Neural cell (in vitro differentiated cells): ENCODE results near the gene STC2. TPM values are rescaled to one million over a fixed set of nuclear protein-coding genes. Genes with fewer than 3 reads are reported as not detected.

Experiments
- H2AFZ ChIP-seq: fragments of 200-600, 300-800 bp; sonication (generic), shearing (Covaris generic); 2 replicates; pipeline ENCODE4 v1.6.0; 2014; ENCODE audit warnings: low read depth, mild to moderate bottlenecking, antibody characterized with exemption, low read length, moderate library complexity
- H3F3A ChIP-seq: fragments of 200-600 bp; shearing (Covaris generic); 2 replicates; pipeline ENCODE4 v1.6.1; 2016; ENCODE audit warnings: mild to moderate bottlenecking, moderate library complexity, mixed read lengths, antibody characterized with exemption, low read length; ENCODE audit not compliant: insufficient read depth, poor library complexity, severe bottlenecking
- H3K27ac ChIP-seq: fragments of 200-600, 300-800 bp; sonication (generic), shearing (Covaris generic); 2 replicates; pipeline ENCODE4 v1.5.1; 2014; ENCODE audit warnings: mild to moderate bottlenecking, low read length, moderate library complexity
- H3K27me3 ChIP-seq: fragments of 300-800, 200-600 bp; sonication (generic), shearing (Covaris generic); 2 replicates; pipeline ENCODE4 v1.6.0; 2014; ENCODE audit warnings: mild to moderate bottlenecking, low read depth, low read length, moderate library complexity; ENCODE audit not compliant: insufficient read depth
- H3K36me3 ChIP-seq: fragments of 300-800, 200-600 bp; sonication (generic), shearing (Covaris generic); 2 replicates; pipeline ENCODE4 v1.5.1; 2014; ENCODE audit warnings: mild to moderate bottlenecking, antibody characterized with exemption, low read length, moderate library complexity; ENCODE audit not compliant: insufficient read depth
- H3K4me2 ChIP-seq: fragments of 300-800, 200-600 bp; sonication (generic), shearing (Covaris generic); 2 replicates; pipeline ENCODE4 v1.6.0; 2014; ENCODE audit warnings: mild to moderate bottlenecking, low read length
- H3K4me3 ChIP-seq: fragments of 300-800, 200-600 bp; sonication (generic), shearing (Covaris generic); 2 replicates; pipeline ENCODE4 v1.5.1; 2014; ENCODE audit warnings: mild to moderate bottlenecking, low read length, moderate library complexity
- H3K79me2 ChIP-seq: fragments of 200-600 bp; shearing (Covaris generic); replicated peaks from 2 replicates; pipeline ENCODE4 v1.6.0; 2014; ENCODE audit warnings: mild to moderate bottlenecking, low read length, moderate library complexity; ENCODE audit not compliant: insufficient read depth
- H3K9ac ChIP-seq: fragments of 300-800, 200-600 bp; sonication (generic), shearing (Covaris generic); 2 replicates; pipeline ENCODE4 v1.6.1; 2016; ENCODE audit warnings: mild to moderate bottlenecking, low read length, mixed read lengths
- H3K9me2 ChIP-seq: fragments of 200-600 bp; shearing (Covaris generic); 2 replicates; pipeline ENCODE4 v1.6.1; 2016; ENCODE audit warnings: mild to moderate bottlenecking, low read length, mixed read lengths; ENCODE audit not compliant: insufficient read depth
- H3K9me3 ChIP-seq: fragments of 200-600, 300-800 bp; sonication (generic), shearing (Covaris generic); 2 replicates; pipeline ENCODE4 v1.6.1; 2016; ENCODE audit warnings: mild to moderate bottlenecking, mixed run types, low read length, moderate library complexity, mixed read lengths
- H4K20me1 ChIP-seq: fragments of 200-600 bp; shearing (Covaris generic); 2 replicates; pipeline ENCODE4 v1.6.1; 2016; ENCODE audit warnings: mild to moderate bottlenecking, mixed run types; ENCODE audit not compliant: insufficient read depth
- EP300 ChIP-seq: fragments of 450-650 bp; conservative IDR thresholded peaks from 2 replicates; pipeline ENCODE4 v1.6.1; 2014; ENCODE audit warnings: antibody characterized with exemption, mild to moderate bottlenecking, moderate library complexity; ENCODE audit not compliant: poor library complexity, severe bottlenecking
- EZH2 ChIP-seq: fragments of 200-600, 300-800 bp; shearing (Covaris generic), sonication (generic); IDR thresholded peaks from 2 replicates; pipeline ENCODE4 v1.6.1; 2014; ENCODE audit warnings: antibody characterized with exemption, low read length, borderline replicate concordance, mild to moderate bottlenecking; ENCODE audit not compliant: insufficient read depth, poor library complexity, severe bottlenecking
- MXI1 ChIP-seq: fragments of 450-650 bp; conservative IDR thresholded peaks from 2 replicates; pipeline ENCODE4 v1.6.1; 2014; ENCODE audit warnings: antibody characterized with exemption, mild to moderate bottlenecking; ENCODE audit not compliant: poor library complexity, severe bottlenecking
- POLR2AphosphoS5 ChIP-seq: IDR thresholded peaks from 2 replicates; pipeline ENCODE4 v1.6.1; 2012
- RAD21 ChIP-seq: fragments of 450-650 bp; conservative IDR thresholded peaks from 2 replicates; pipeline ENCODE4 v1.6.1; 2014; ENCODE audit warnings: antibody characterized with exemption, mild to moderate bottlenecking, moderate library complexity
- SMC3 ChIP-seq: fragments of 450-650 bp; conservative IDR thresholded peaks from 2 replicates; pipeline ENCODE4 v1.6.1; 2014; ENCODE audit warnings: antibody characterized with exemption, mild to moderate bottlenecking, moderate library complexity; ENCODE audit not compliant: poor library complexity
- TAF1 ChIP-seq: IDR thresholded peaks from 2 replicates; pipeline ENCODE4 v1.6.1; 2012; ENCODE audit warnings: low read depth
- polyA plus RNA-seq: library from polyadenylated mRNA; depleted of rRNA; stranded (reverse); fragments of >200 nt; gene quantifications from 2 replicates; pipeline ENCODE4 v1.2.3, GENCODE V29; 2014
- TF ChIP-seq, protein P1 (sequence below): IDR thresholded peaks from 2 replicates; pipeline ENCODE4 v1.6.1; 2012; ENCODE audit warnings: borderline replicate concordance
- TF ChIP-seq, protein P2 (sequence below): fragments of 450-650 bp; IDR thresholded peaks from 2 replicates; pipeline ENCODE4 v1.5.1; 2014; ENCODE audit warnings: antibody characterized with exemption, mild to moderate bottlenecking, moderate library complexity; ENCODE audit not compliant: poor library complexity, severe bottlenecking

The STC2 gene
- polyA plus RNA-seq, 1 donor from 2014 or later: 0.09 TPM

DNA sequence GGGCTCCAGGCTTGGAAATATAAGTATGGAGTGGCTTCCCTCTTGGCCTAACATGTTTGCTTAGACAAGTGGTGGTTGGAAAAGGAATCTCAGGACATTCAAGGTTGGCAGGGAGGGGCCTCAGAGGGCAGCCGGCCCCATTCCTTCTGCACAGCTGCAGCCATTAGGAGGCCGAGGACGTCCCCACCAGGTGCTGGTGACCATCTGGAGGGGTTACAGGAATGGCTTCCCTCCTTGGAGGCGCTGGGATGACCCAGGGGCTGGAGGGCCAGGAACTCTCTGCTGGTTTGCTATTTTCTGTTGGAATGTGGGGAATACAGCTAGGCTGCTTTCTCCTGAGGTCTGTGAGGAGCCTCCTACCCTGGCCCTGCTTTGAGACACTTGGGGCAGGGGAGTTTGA is 18.5 kb downstream of the STC2 start:
- no peaks in the 10 kb centered on the region for H3K9me2 ChIP-seq
- no peak overlapping the region for H2AFZ ChIP-seq
- no peak overlapping the region for H3K4me3 ChIP-seq
- no peak overlapping the region for H3K9ac ChIP-seq
- H3K36me3 ChIP-seq: no peaks in the 10 kb centered on the region
- no peaks in the 10 kb centered on the region for H3K9me3 ChIP-seq
- H3K27ac ChIP-seq: no peak overlapping the region
- no peaks in the 10 kb centered on the region for H3K27me3 ChIP-seq
- no peaks in the 10 kb centered on the region for H3K79me2 ChIP-seq
- no peaks in the 10 kb centered on the region for H3F3A ChIP-seq
- no peaks in the 10 kb centered on the region for H4K20me1 ChIP-seq
- TF ChIP-seq, protein P1, sequence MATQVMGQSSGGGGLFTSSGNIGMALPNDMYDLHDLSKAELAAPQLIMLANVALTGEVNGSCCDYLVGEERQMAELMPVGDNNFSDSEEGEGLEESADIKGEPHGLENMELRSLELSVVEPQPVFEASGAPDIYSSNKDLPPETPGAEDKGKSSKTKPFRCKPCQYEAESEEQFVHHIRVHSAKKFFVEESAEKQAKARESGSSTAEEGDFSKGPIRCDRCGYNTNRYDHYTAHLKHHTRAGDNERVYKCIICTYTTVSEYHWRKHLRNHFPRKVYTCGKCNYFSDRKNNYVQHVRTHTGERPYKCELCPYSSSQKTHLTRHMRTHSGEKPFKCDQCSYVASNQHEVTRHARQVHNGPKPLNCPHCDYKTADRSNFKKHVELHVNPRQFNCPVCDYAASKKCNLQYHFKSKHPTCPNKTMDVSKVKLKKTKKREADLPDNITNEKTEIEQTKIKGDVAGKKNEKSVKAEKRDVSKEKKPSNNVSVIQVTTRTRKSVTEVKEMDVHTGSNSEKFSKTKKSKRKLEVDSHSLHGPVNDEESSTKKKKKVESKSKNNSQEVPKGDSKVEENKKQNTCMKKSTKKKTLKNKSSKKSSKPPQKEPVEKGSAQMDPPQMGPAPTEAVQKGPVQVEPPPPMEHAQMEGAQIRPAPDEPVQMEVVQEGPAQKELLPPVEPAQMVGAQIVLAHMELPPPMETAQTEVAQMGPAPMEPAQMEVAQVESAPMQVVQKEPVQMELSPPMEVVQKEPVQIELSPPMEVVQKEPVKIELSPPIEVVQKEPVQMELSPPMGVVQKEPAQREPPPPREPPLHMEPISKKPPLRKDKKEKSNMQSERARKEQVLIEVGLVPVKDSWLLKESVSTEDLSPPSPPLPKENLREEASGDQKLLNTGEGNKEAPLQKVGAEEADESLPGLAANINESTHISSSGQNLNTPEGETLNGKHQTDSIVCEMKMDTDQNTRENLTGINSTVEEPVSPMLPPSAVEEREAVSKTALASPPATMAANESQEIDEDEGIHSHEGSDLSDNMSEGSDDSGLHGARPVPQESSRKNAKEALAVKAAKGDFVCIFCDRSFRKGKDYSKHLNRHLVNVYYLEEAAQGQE: no peak
- TF ChIP-seq, protein P2, sequence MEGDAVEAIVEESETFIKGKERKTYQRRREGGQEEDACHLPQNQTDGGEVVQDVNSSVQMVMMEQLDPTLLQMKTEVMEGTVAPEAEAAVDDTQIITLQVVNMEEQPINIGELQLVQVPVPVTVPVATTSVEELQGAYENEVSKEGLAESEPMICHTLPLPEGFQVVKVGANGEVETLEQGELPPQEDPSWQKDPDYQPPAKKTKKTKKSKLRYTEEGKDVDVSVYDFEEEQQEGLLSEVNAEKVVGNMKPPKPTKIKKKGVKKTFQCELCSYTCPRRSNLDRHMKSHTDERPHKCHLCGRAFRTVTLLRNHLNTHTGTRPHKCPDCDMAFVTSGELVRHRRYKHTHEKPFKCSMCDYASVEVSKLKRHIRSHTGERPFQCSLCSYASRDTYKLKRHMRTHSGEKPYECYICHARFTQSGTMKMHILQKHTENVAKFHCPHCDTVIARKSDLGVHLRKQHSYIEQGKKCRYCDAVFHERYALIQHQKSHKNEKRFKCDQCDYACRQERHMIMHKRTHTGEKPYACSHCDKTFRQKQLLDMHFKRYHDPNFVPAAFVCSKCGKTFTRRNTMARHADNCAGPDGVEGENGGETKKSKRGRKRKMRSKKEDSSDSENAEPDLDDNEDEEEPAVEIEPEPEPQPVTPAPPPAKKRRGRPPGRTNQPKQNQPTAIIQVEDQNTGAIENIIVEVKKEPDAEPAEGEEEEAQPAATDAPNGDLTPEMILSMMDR: no peak
- no peak for TF ChIP-seq EZH2
- no peak for TF ChIP-seq TAF1
- TF ChIP-seq SMC3: no peak
- no peak for TF ChIP-seq RAD21
- TF ChIP-seq MXI1: no peak
- no peak for TF ChIP-seq POLR2AphosphoS5
- TF ChIP-seq EP300: no peak
- no peak overlapping the region for H3K4me2 ChIP-seq

- no peaks in the 10 kb centered on the region for H3K79me2 ChIP-seq
- no peak overlapping the region for H2AFZ ChIP-seq
- no peak overlapping the region for H3K9ac ChIP-seq
- no peaks in the 10 kb centered on the region for H3K27me3 ChIP-seq
- H3K4me2 ChIP-seq: no peak overlapping the region
- H3K9me3 ChIP-seq: no peaks in the 10 kb centered on the region
- no peak overlapping the region for H3K4me3 ChIP-seq
- TF ChIP-seq, protein P2: no peak
- no peak overlapping the region for H3K27ac ChIP-seq
- H3F3A ChIP-seq: no peaks in the 10 kb centered on the region
- no peaks in the 10 kb centered on the region for H3K9me2 ChIP-seq
- H4K20me1 ChIP-seq: no peaks in the 10 kb centered on the region
- no peaks in the 10 kb centered on the region for H3K36me3 ChIP-seq
Measured at GRCh38 chr5:173308226-173308625, 20.0 kb downstream of the STC2 start.
